ENCODE data around the gene CEP55.

Gene CEP55

GRCh38 chr10:93456480-93456879, 39.9 kb upstream of the CEP55 start:
- TF ChIP-seq ZFX (IDR thresholded peaks at IDR 0.05; ENCODE audit: borderline replicate concordance) = no peak
- no peak for TF ChIP-seq CTCF (IDR thresholded peaks at IDR 0.05)
- no peak overlapping the region for H3K27ac ChIP-seq

- no peak for TF ChIP-seq ZFX (IDR thresholded peaks at IDR 0.05; ENCODE audit: borderline replicate concordance)
- no peak for TF ChIP-seq CTCF (IDR thresholded peaks at IDR 0.05)
- H3K27ac ChIP-seq = no peak overlapping the region
Observed at GRCh38 chr10:93457511-93457910, 38.9 kb upstream of the CEP55 start.

- TF ChIP-seq ZFX (IDR thresholded peaks at IDR 0.05; ENCODE audit: borderline replicate concordance) (no peak), CTCF (IDR thresholded peaks at IDR 0.05) (no peak)
- no peak overlapping the region for H3K27ac ChIP-seq
Observed at GRCh38 chr10:93458821-93459257, 37.6 kb upstream of the CEP55 start.

- H3K27ac ChIP-seq = no peak overlapping the region
- TF ChIP-seq ZFX (IDR thresholded peaks at IDR 0.05; ENCODE audit: borderline replicate concordance) (no peak), CTCF (IDR thresholded peaks at IDR 0.05) (no peak)
Observed at GRCh38 chr10:93459466-93459865, 36.9 kb upstream of the CEP55 start.

- no peak for TF ChIP-seq CTCF (IDR thresholded peaks at IDR 0.05)
- no peak for TF ChIP-seq ZFX (IDR thresholded peaks at IDR 0.05; ENCODE audit: borderline replicate concordance)
- no peak overlapping the region for H3K27ac ChIP-seq
Observed at GRCh38 chr10:93461109-93461806, 35.2 kb upstream of the CEP55 start.

GRCh38 chr10:93461807-93462178, 34.6 kb upstream of the CEP55 start:
- TF ChIP-seq ZFX (IDR thresholded peaks at IDR 0.05; ENCODE audit: borderline replicate concordance) (no peak), CTCF (IDR thresholded peaks at IDR 0.05) (no peak)
- no peak overlapping the region for H3K27ac ChIP-seq

GRCh38 chr10:93462371-93462770, 34.0 kb upstream of the CEP55 start:
- no peak overlapping the region for H3K27ac ChIP-seq
- TF ChIP-seq ZFX (IDR thresholded peaks at IDR 0.05; ENCODE audit: borderline replicate concordance) = no peak
- no peak for TF ChIP-seq CTCF (IDR thresholded peaks at IDR 0.05)
